Measurements from ENCODE around the gene SET. TPM values are rescaled to one million over a fixed set of nuclear protein-coding genes. Genes with fewer than 3 reads are reported as not detected.

Gene SET
- total and polyA plus RNA-seq, 2 of the 8 experiments (the other 6 are each of a cell fraction or from before 2014, with no cell fraction given), result 466 to 1,345 TPM

- TF ChIP-seq PHF8 (conservative IDR thresholded peaks at IDR 0.05; ENCODE audit: low read depth, low read length), result no peak
- TF ChIP-seq, protein P1, sequence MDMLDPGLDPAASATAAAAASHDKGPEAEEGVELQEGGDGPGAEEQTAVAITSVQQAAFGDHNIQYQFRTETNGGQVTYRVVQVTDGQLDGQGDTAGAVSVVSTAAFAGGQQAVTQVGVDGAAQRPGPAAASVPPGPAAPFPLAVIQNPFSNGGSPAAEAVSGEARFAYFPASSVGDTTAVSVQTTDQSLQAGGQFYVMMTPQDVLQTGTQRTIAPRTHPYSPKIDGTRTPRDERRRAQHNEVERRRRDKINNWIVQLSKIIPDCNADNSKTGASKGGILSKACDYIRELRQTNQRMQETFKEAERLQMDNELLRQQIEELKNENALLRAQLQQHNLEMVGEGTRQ (IDR thresholded peaks at IDR 0.05; ENCODE audit: low read length), result no peak; the same call in 1 of the 2 replicates
- no peak for TF ChIP-seq POU5F1 (IDR thresholded peaks at IDR 0.05; ENCODE audit: low read depth, low read length)
- TF ChIP-seq EZH2 (IDR thresholded peaks at IDR 0.05; ENCODE audit: low read depth, low read length, severe bottlenecking), result no peak
- 0 out of 2 replicates have a peak, but pooled peaks have one; percentile 21 for TF ChIP-seq CREB1 (IDR thresholded peaks at IDR 0.05)
- TF ChIP-seq FOSL1 (IDR thresholded peaks at IDR 0.05; ENCODE audit: insufficient read depth, low read depth, low read length), result no peak
- 0 out of 4 replicates have a peak, but pooled peaks of 1 of the 2 experiments have one; percentile 5 for TF ChIP-seq HDAC2 (IDR thresholded peaks at IDR 0.05; ENCODE audit: borderline replicate concordance in 1 of 2, low read depth in 2 of 2, low read length in 2 of 2)
- no peak; a peak in 1 of 4 replicates for TF ChIP-seq SIN3A (conservative IDR thresholded peaks at IDR 0.05 in 1 of 2, IDR thresholded peaks at IDR 0.05 in 1 of 2; ENCODE audit: low read depth in 1 of 2, low read length in 2 of 2)
- no peak for TF ChIP-seq NANOG (IDR thresholded peaks at IDR 0.05; ENCODE audit: insufficient read depth, low read depth, low read length, poor library complexity, severe bottlenecking)
- TF ChIP-seq BCL11A (IDR thresholded peaks at IDR 0.05; ENCODE audit: low read depth in 2 of 2, low read length in 2 of 2), result no peak
- TF ChIP-seq TCF12 (IDR thresholded peaks at IDR 0.05; ENCODE audit: low read depth, low read length), result 0 out of 2 replicates have a peak, but pooled peaks have one; percentile 73
- no peak for TF ChIP-seq RAD21 (IDR thresholded peaks at IDR 0.05 in 1 of 2, conservative IDR thresholded peaks at IDR 0.05 in 1 of 2; ENCODE audit: low read depth in 2 of 2, low read length in 2 of 2)
- no peak for TF ChIP-seq CTBP2 (IDR thresholded peaks at IDR 0.05; ENCODE audit: borderline replicate concordance, insufficient read depth, insufficient read length, low read length)
- TF ChIP-seq, protein P2, sequence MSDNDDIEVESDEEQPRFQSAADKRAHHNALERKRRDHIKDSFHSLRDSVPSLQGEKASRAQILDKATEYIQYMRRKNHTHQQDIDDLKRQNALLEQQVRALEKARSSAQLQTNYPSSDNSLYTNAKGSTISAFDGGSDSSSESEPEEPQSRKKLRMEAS (IDR thresholded peaks at IDR 0.05), result no peak
- no peak for TF ChIP-seq RBBP5 (IDR thresholded peaks at IDR 0.05; ENCODE audit: borderline replicate concordance, low read depth, low read length)
- no peak for TF ChIP-seq NRF1 (IDR thresholded peaks at IDR 0.05; ENCODE audit: low read depth, low read length)
- TF ChIP-seq HDAC6 (IDR thresholded peaks at IDR 0.05; ENCODE audit: low read depth, low read length), result no peak
- 0 out of 2 replicates have a peak, but pooled peaks have one; percentile 17 for TF ChIP-seq YY1 (IDR thresholded peaks at IDR 0.05; ENCODE audit: low read depth, low read length)
- TF ChIP-seq SP2 (IDR thresholded peaks at IDR 0.05; ENCODE audit: low read length), result peak; percentile 18; the same call in 1 of the 2 replicates
- no peak for TF ChIP-seq EGR1 (IDR thresholded peaks at IDR 0.05; ENCODE audit: borderline replicate concordance, low read depth, low read length)
- TF ChIP-seq BACH1 (IDR thresholded peaks at IDR 0.05; ENCODE audit: low read length), result no peak
- no peak for TF ChIP-seq KDM5A (IDR thresholded peaks at IDR 0.05; ENCODE audit: low read length)
- TF ChIP-seq POLR2A (IDR thresholded peaks at IDR 0.05; ENCODE audit: control extremely low read depth in 1 of 2, low read depth in 2 of 2, low read length in 2 of 2), result no peak
Measured at GRCh38 chr9:128724744-128725211, 35.8 kb downstream of the SET start (continued).

Measured in H1 (cell line).